ENCODE data around the gene GTF2F1. TPM values are rescaled to one million over a fixed set of nuclear protein-coding genes. Genes with fewer than 3 reads are reported as not detected.

The GTF2F1 gene
- total RNA-seq, 1 donor from 2014 or later: 52.8 TPM

GRCh38 chr19:6415591-6416190, 22.7 kb upstream of the GTF2F1 start:
- peaks cover 0 to 68% of the 10 kb centered on the region in 2 donors for H3K36me3 ChIP-seq

GRCh38 chr19:6414793-6415590, 22.0 kb upstream of the GTF2F1 start:
- Histone ChIP-seq H3K27me3 (no peaks in the 10 kb centered on the region), H3K4me1 (peaks cover 12% of the 10 kb centered on the region), H3K27ac (no peak overlapping the region), H3K9me3 (no peaks in the 10 kb centered on the region), H3K36me3 (peaks cover 0 to 61% of the 10 kb centered on the region in 2 donors), H3K4me3 (no peak overlapping the region)
- TF ChIP-seq POLR2A (IDR thresholded peaks at IDR 0.05) (no peak), POLR2AphosphoS5 (IDR thresholded peaks at IDR 0.05; ENCODE audit: insufficient read depth in 1 of 2, low read depth in 1 of 2) (no peak), CTCF (IDR thresholded peaks at IDR 0.05) (no peak)
- intact Hi-C loops (cut with DNase I): no loop called here
- DNase-seq (ENCODE audit: extremely low spot score in 2 of 2): no peak

More at GRCh38 chr19:6415591-6416190, 22.7 kb upstream of the GTF2F1 start:
- TF ChIP-seq POLR2A (IDR thresholded peaks at IDR 0.05) (no peak), POLR2AphosphoS5 (IDR thresholded peaks at IDR 0.05; ENCODE audit: insufficient read depth in 1 of 2, low read depth in 1 of 2) (no peak), CTCF (IDR thresholded peaks at IDR 0.05) (no peak)
- intact Hi-C loops (cut with DNase I): no loop called here
- H3K4me3 ChIP-seq: no peak overlapping the region
- no peaks in the 10 kb centered on the region for H3K9me3 ChIP-seq
- DNase-seq (ENCODE audit: extremely low spot score in 2 of 2): no peak
- no peaks in the 10 kb centered on the region for H3K27me3 ChIP-seq
- peaks cover 12% of the 10 kb centered on the region for H3K4me1 ChIP-seq
- no peak overlapping the region for H3K27ac ChIP-seq

- intact Hi-C loops (cut with DNase I): no loop called here
- Histone ChIP-seq H3K36me3 (peaks cover 0 to 51% of the 10 kb centered on the region in 2 donors), H3K27me3 (no peaks in the 10 kb centered on the region), H3K4me1 (peaks cover 12% of the 10 kb centered on the region), H3K9me3 (no peaks in the 10 kb centered on the region), H3K4me3 (no peak overlapping the region), H3K27ac (peak overlapping the region; percentile 53)
- no peak for DNase-seq (ENCODE audit: extremely low spot score in 2 of 2)
- TF ChIP-seq POLR2AphosphoS5 (IDR thresholded peaks at IDR 0.05; ENCODE audit: insufficient read depth in 1 of 2, low read depth in 1 of 2): no peak
- TF ChIP-seq CTCF (IDR thresholded peaks at IDR 0.05): no peak
- TF ChIP-seq POLR2A (IDR thresholded peaks at IDR 0.05): no peak
Observed at GRCh38 chr19:6413721-6414643, 21.0 kb upstream of the GTF2F1 start.

GRCh38 chr19:6413291-6413690, 20.3 kb upstream of the GTF2F1 start:
- DNase-seq (ENCODE audit: extremely low spot score in 2 of 2): no peak
- Histone ChIP-seq H3K4me3 (no peak overlapping the region), H3K27ac (no peak overlapping the region), H3K36me3 (peaks cover 0 to 44% of the 10 kb centered on the region in 2 donors), H3K4me1 (peaks cover 12% of the 10 kb centered on the region), H3K27me3 (no peaks in the 10 kb centered on the region), H3K9me3 (no peaks in the 10 kb centered on the region)
- intact Hi-C loops (cut with DNase I): no loop called here
- TF ChIP-seq CTCF (IDR thresholded peaks at IDR 0.05): no peak
- no peak for TF ChIP-seq POLR2AphosphoS5 (IDR thresholded peaks at IDR 0.05; ENCODE audit: insufficient read depth in 1 of 2, low read depth in 1 of 2)
- no peak for TF ChIP-seq POLR2A (IDR thresholded peaks at IDR 0.05)
